Testis (tissue), 2 donors: ENCODE measurements around the gene CCL4.

Experiments used
- POLR2A ChIP-seq: fragments of 450-650 bp; IDR thresholded peaks from one replicate; pipeline ENCODE4 v1.6.1; 2017; ENCODE audit warnings: antibody characterized with exemption, mild to moderate bottlenecking, moderate library complexity
- TF ChIP-seq, protein P1 (sequence below), 3 experiments: fragments of 450-650 bp in 2 of 3; fragments of 200-600 bp in 1 of 3; sonication (generic) in 1 of 3; IDR thresholded peaks; one replicate each; pipeline ENCODE4 v1.5.1; 2016 to 2019; ENCODE audit warnings: antibody characterized with exemption in 3 of 3, mild to moderate bottlenecking in 2 of 3, moderate library complexity in 1 of 3

DNA sequence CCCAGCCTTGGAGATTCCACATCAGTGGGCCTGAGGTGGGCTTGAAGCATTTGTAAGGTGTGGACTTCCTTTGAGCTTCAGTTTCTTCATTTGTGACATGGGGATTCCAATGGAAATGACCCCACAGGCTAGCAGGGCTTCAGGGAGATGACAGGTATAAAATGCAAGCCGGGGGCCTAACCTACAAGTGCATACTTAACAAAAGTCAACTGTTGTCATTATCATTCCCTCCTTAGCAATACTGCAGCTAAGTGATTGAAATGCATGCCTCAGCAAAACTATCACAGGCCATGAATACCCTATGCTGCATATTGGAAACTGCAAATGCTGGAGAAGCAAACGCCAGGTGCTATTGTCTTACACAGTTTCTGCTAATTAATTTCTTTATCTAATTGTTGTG is 19.8 kb downstream of the CCL4 start:
- TF ChIP-seq POLR2A = no peak
- TF ChIP-seq, protein P1, sequence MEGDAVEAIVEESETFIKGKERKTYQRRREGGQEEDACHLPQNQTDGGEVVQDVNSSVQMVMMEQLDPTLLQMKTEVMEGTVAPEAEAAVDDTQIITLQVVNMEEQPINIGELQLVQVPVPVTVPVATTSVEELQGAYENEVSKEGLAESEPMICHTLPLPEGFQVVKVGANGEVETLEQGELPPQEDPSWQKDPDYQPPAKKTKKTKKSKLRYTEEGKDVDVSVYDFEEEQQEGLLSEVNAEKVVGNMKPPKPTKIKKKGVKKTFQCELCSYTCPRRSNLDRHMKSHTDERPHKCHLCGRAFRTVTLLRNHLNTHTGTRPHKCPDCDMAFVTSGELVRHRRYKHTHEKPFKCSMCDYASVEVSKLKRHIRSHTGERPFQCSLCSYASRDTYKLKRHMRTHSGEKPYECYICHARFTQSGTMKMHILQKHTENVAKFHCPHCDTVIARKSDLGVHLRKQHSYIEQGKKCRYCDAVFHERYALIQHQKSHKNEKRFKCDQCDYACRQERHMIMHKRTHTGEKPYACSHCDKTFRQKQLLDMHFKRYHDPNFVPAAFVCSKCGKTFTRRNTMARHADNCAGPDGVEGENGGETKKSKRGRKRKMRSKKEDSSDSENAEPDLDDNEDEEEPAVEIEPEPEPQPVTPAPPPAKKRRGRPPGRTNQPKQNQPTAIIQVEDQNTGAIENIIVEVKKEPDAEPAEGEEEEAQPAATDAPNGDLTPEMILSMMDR (IDR thresholded peaks at IDR 0.05) = no peak
